Measurements from ENCODE around the gene AICDA. TPM values are rescaled to one million over a fixed set of nuclear protein-coding genes. Genes with fewer than 3 reads are reported as not detected.

The AICDA gene
- total RNA-seq, 2 donors from 2014 or later = 0.67 TPM; not detected in 1

GRCh38 chr12:8562310-8562709, 50.3 kb downstream of the AICDA start:
- Mint-ChIP-seq H3K4me3 (no peak overlapping the region), H3K27ac (no peak overlapping the region), H3K9me3 (no peaks in the 10 kb centered on the region), H3K36me3 (no peaks in the 10 kb centered on the region), H3K27me3 (peaks cover 25 to 43% of the 10 kb centered on the region in 2 donors), H3K4me1 (ENCODE audit: low read depth in 2 of 2) (no peaks in the 10 kb centered on the region)
- ATAC-seq (no peak), DNase-seq (ENCODE audit: low spot score) (no peak)

GRCh38 chr12:8561011-8561410, 51.6 kb downstream of the AICDA start:
- H3K27me3 Mint-ChIP-seq = peaks cover 25 to 43% of the 10 kb centered on the region in 2 donors
- H3K9me3 Mint-ChIP-seq = no peaks in the 10 kb centered on the region
- H3K4me3 Mint-ChIP-seq = no peak overlapping the region
- H3K4me1 Mint-ChIP-seq (ENCODE audit: low read depth in 2 of 2) = no peaks in the 10 kb centered on the region
- no peak overlapping the region for H3K27ac Mint-ChIP-seq
- H3K36me3 Mint-ChIP-seq = no peaks in the 10 kb centered on the region
- DNase-seq (ENCODE audit: low spot score) = no peak
- no peak for ATAC-seq

- no peaks in the 10 kb centered on the region for H3K9me3 Mint-ChIP-seq
- H3K4me1 Mint-ChIP-seq (ENCODE audit: low read depth in 2 of 2) = no peaks in the 10 kb centered on the region
- H3K27me3 Mint-ChIP-seq = peaks cover 24 to 36% of the 10 kb centered on the region in 2 donors
- no peaks in the 10 kb centered on the region for H3K36me3 Mint-ChIP-seq
- H3K4me3 Mint-ChIP-seq = no peak overlapping the region
- no peak overlapping the region for H3K27ac Mint-ChIP-seq
- ATAC-seq (no peak), DNase-seq (ENCODE audit: low spot score) (no peak)
These were observed 53.0 kb downstream of the AICDA start for GRCh38 chr12:8559676-8560075.

GRCh38 chr12:8556531-8557097, 56.0 kb downstream of the AICDA start:
- Mint-ChIP-seq H3K4me1 (ENCODE audit: low read depth in 2 of 2) (no peaks in the 10 kb centered on the region), H3K27ac (no peak overlapping the region), H3K36me3 (no peaks in the 10 kb centered on the region), H3K4me3 (no peak overlapping the region), H3K27me3 (peaks cover 14 to 25% of the 10 kb centered on the region in 2 donors), H3K9me3 (no peaks in the 10 kb centered on the region)
- ATAC-seq = no peak
- no peak for DNase-seq (ENCODE audit: low spot score)

GRCh38 chr12:8554451-8555195, 58.0 kb downstream of the AICDA start:
- Mint-ChIP-seq H3K4me3 (no peak overlapping the region), H3K36me3 (no peaks in the 10 kb centered on the region), H3K4me1 (ENCODE audit: low read depth in 2 of 2) (no peaks in the 10 kb centered on the region), H3K9me3 (no peaks in the 10 kb centered on the region), H3K27ac (no peak overlapping the region), H3K27me3 (peaks cover 3 to 12% of the 10 kb centered on the region in 2 donors)
- DNase-seq (ENCODE audit: low spot score) = no peak
- ATAC-seq = no peak

- DNase-seq (ENCODE audit: low spot score) = no peak
- Mint-ChIP-seq H3K4me1 (ENCODE audit: low read depth in 2 of 2) (no peaks in the 10 kb centered on the region), H3K27me3 (peaks cover 7 to 13% of the 10 kb centered on the region in 2 donors), H3K4me3 (no peak overlapping the region), H3K36me3 (no peaks in the 10 kb centered on the region), H3K27ac (no peak overlapping the region), H3K9me3 (no peaks in the 10 kb centered on the region)
- ATAC-seq = no peak
These were observed 59.5 kb downstream of the AICDA start for GRCh38 chr12:8553088-8553627.

Other genes starting within 250 kb of the AICDA start
- not detected for gene CLEC6A, start 156.9 kb downstream of the AICDA start, total RNA-seq
- gene CLEC4D, start 99.4 kb downstream of the AICDA start, total RNA-seq = not detected
- not detected for gene CLEC4E, start 72.0 kb downstream of the AICDA start, total RNA-seq
- gene MFAP5, start 50.0 kb upstream of the AICDA start, total RNA-seq = not detected
- gene RIMKLB, start 85.1 kb upstream of the AICDA start, total RNA-seq = 1 to 10 TPM; 2.3 to 5.5 TPM
- gene A2ML1, start 209.8 kb upstream of the AICDA start, total RNA-seq = not detected